GM18868 (cell line): ENCODE measurements around the gene H6PD.

Source experiments
- ATAC-seq: cut with Tn5 transposase; IDR thresholded peaks from one replicate; pipeline ENCODE4 v1.9.1; 2021; ENCODE audit warnings: mild to moderate bottlenecking, moderate library complexity; ENCODE audit not compliant: unreplicated experiment

The H6PD gene

GRCh38 chr1:9251501-9251900 is 16.9 kb downstream of the H6PD start:
- ATAC-seq = no peak

DNA sequence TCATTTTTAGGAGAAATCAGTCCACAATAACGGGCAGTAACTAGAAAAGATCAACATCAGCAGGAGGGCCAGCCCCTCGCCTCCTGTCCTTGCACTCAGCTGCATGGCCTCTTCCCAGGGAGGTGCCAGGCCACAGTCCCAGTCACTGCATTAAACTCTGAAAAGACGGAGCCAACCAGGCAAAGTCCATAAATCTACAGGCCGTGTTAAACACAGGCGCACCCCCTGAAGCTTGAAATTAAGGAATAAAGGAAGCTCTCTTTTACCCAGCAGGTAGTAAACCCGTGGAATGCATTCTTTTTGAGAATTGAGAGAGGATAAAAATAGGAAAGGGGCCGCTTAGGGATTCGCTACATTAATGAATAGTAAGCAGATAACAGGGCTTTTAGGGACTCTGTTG is 18.4 kb downstream of the H6PD start:
- ATAC-seq = no peak

GRCh38 chr1:9253453-9254105 is 19.0 kb downstream of the H6PD start:
- ATAC-seq = no peak

- no peak for ATAC-seq
These were observed 21.8 kb downstream of the H6PD start for GRCh38 chr1:9256332-9256731.

- no peak for ATAC-seq
These were observed 23.3 kb downstream of the H6PD start for GRCh38 chr1:9257851-9258250.

DNA sequence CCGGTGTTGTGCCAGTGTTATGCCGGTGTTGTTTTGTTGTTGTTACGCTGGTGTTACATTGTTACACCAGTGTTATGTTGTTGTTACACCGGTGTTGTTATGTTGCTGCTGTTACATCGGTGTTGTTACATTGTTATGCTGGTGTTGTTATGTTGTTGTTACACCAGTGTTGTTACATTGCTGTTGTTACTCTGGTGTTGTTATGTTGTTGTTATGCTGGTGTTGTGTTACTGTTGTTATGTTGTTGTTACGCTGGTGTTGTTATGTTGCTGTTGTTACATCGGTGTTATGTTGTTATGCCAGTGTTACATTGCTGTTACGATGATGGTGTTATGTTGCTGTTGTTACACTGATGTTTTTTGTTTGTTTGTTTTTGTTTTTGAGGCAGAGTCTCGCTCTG is 24.1 kb downstream of the H6PD start:
- ATAC-seq = no peak

GRCh38 chr1:9260059-9260766 is 25.6 kb downstream of the H6PD start:
- no peak for ATAC-seq

- no peak for ATAC-seq
These were observed 26.9 kb downstream of the H6PD start for GRCh38 chr1:9261496-9261895.

DNA sequence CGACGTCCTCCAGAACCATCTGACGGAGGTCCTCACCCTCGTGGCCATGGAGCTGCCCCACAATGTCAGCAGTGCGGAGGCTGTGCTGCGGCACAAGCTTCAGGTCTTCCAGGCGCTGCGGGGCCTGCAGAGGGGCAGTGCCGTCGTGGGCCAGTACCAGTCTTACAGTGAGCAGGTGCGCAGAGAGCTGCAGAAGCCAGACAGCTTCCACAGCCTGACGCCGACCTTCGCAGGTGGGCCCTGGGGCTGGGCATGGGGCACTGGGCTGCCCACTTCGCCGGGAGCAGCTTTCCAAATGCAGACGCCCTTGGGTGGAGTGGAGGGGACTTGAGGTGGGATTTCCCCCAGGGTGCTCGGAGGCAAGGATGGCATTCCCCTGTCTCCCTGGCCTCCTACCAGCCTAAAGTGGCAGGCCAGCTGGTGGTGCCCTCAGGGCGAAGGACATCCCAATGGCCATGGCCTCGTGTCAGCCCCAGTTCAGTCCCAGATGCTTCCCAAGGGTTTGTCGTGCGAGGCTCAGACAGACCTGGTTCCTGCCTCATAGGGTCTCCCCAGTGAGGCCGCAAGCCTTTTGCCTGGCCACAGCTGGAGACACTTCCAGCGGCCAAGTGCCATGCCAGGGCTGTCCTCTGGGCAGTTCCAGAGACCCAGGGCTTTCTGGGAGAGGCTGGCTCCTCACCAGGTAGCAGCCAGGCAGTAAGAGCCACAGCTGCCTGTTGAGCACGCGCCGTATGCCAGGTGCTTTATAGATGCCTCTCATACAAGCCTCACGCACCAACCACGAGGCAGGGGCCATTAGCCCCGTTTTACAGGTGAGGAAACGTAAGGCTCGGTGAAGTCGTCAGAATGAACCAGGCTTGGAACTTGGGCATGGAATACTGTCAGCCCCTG is 27.8 kb downstream of the H6PD start:
- no peak for ATAC-seq

- ATAC-seq = no peak
These were observed 28.8 kb downstream of the H6PD start for GRCh38 chr1:9263276-9263855.

DNA sequence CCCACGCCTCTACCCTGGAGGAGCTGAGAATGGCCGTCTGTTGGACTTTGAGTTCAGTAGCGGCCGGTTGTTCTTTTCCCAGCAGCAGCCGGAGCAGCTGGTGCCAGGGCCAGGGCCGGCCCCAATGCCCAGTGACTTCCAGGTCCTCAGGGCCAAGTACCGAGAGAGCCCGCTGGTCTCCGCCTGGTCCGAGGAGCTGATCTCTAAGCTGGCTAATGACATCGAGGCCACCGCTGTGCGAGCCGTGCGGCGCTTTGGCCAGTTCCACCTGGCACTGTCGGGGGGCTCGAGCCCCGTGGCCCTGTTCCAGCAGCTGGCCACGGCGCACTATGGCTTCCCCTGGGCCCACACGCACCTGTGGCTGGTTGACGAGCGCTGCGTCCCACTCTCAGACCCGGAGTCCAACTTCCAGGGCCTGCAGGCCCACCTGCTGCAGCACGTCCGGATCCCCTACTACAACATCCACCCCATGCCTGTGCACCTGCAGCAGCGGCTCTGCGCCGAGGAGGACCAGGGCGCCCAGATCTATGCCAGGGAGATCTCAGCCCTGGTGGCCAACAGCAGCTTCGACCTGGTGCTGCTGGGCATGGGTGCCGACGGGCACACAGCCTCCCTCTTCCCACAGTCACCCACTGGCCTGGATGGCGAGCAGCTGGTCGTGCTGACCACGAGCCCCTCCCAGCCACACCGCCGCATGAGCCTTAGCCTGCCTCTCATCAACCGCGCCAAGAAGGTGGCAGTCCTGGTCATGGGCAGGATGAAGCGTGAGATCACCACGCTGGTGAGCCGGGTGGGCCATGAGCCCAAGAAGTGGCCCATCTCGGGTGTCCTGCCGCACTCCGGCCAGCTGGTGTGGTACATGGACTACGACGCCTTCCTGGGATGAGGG is 29.7 kb downstream of the H6PD start:
- no peak for ATAC-seq

- ATAC-seq = no peak
These were observed 30.5 kb downstream of the H6PD start for GRCh38 chr1:9265037-9265436.

DNA sequence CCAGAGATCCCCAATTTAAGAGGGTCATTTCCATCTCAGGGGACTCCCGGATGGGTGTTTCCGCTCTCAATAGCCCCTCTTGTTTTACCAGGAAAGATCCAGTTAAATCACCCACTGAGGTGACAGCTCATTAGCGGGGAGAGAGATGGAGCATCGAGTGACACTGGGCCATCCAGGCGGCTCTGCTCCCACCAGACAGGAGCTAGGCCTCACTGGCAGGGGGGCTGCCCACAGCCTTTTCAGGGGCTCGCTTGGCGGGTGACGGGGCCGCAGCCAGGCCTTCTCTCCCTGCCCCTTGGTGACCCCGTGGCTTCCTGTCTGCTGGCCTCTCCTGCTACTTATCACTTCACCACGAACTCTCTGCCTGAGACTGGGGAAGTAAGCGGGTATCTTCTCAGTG is 31.4 kb downstream of the H6PD start:
- no peak for ATAC-seq

GRCh38 chr1:9267352-9267686 is 32.7 kb downstream of the H6PD start:
- ATAC-seq = no peak

DNA sequence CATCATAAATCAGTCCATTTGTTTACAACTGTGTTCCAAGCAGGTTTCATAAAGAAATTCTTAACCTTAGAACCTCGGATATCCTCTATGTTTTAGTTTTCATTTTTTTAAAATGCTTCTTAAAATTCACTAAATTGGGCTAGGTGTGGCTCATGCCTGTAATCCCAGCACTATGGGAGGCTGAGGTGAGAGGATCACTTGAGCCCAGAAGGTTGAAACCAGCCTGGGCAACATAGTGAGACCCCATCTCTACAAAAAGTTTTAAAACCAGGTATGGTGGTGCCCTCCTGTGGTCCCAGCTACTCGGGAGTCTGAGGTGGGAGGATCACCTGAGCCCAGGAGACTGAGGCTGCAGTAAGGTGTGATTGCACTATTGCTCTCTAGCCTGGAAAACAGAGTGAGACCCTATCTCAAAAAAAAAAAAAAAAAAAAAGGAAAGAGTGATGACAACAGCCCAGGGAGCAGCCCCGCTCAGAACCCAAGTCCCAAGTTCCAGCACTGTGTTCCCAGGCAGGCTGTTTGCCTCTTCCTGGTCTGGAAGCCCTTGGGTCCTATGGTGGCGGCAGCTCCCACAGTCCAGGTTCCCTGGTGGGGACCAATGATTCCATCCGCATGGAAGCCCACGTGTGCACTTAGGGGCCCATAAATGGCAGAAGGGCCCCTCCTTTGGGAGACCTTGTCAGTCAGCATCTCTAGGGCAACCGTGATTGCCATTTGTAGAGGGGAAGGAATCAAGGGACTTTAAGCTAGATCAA is 33.4 kb downstream of the H6PD start:
- ATAC-seq = no peak

DNA sequence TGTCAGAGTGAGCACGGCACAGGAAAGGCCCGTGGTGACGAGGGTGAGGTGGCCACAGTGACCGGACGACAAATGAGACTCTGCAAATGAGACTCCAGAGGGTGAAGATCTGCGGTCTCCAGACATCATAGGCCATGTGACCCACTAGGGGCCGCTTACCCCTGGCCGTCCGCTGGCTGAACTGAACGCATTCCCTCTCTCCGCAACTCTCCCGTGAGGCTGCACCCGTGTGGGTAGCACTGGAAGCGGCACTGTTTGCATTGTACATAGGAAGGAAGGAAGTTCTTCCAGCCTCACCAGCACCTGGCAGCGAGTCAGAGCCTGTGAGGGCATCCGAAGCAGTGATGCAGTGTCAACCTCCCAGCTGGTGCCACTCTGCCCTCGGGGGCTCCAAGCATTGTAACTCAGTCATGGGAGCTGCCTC is 34.5 kb downstream of the H6PD start:
- ATAC-seq = no peak

DNA sequence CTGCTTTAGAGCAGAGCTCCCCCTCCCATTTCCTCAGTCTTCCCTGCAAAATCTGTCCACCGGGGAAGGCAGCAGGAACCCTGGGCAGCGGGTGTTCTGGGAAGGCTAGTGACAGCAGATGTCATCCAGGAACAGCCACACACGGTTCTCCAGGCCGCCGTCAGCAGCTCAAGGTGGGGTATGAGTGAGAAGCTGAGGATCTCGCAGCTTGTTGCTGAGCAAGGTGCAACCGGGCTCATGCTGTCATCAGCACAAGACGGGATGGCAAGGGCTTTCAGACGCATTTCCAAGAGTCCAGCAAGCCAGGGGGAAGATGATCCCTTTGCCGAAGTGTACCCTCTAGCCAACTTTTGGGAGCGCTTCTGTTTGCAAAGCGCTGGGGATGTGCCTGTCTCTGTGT is 35.1 kb downstream of the H6PD start:
- no peak for ATAC-seq

- no peak for ATAC-seq
These were observed 35.8 kb downstream of the H6PD start for GRCh38 chr1:9270290-9270883.

DNA sequence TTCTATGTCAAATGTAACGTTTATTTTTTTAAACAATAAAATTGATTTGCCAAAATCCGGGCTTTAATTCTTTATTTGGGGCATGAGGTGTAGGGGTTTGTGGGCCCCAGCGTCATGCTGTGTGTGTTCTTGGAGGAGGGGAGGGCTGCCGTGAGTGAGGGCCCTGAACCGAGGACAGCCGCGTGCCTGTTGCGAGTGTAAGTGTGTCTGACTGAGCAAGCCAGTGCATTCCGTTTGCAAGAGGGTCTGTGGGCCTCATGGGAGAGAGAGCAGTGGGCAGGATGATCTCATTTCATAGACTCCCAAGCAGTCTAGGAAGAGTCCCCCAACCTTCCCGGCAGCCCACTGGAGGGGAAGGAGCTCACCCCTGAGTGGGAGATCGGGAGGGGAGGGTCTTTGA is 36.7 kb downstream of the H6PD start:
- no peak for ATAC-seq
